ENCODE measurements around the gene CDC5L.

DNA sequence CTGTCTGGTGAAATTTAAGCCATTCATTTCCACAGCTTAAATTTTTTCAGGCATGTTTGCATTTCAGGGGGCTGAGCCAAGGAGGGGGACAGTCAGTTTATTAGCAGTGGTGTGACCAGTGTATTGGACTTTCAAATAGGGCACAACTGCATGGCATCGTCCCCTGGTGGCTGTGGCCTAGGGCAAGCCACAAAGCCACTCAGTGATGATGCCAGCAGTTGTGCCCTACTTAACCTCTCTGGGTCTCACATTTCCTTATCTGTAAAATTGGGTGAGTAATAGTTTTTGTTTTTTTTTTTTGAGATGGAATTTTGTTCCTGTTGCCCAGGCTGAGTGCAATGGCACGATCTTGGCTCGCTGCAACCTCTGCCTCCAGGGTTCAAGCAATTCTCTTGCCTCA, 48.0 kb downstream of the CDC5L start:
- TF ChIP-seq ZNF256 (CRISPR knock-in tag; conservative IDR thresholded peaks at IDR 0.05), result no peak
- TF ChIP-seq, protein P1, sequence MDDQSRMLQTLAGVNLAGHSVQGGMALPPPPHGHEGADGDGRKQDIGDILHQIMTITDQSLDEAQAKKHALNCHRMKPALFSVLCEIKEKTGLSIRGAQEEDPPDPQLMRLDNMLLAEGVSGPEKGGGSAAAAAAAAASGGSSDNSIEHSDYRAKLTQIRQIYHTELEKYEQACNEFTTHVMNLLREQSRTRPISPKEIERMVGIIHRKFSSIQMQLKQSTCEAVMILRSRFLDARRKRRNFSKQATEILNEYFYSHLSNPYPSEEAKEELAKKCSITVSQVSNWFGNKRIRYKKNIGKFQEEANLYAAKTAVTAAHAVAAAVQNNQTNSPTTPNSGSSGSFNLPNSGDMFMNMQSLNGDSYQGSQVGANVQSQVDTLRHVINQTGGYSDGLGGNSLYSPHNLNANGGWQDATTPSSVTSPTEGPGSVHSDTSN (CRISPR knock-in tag; IDR thresholded peaks at IDR 0.05; ENCODE audit: borderline replicate concordance), result no peak
- TF ChIP-seq ZNF292 (CRISPR knock-in tag; IDR thresholded peaks at IDR 0.05; ENCODE audit: borderline replicate concordance, low read depth), result no peak
- TF ChIP-seq ZNF747 (CRISPR knock-in tag; IDR thresholded peaks at IDR 0.05; ENCODE audit: borderline replicate concordance), result no peak
- TF ChIP-seq, protein P2, sequence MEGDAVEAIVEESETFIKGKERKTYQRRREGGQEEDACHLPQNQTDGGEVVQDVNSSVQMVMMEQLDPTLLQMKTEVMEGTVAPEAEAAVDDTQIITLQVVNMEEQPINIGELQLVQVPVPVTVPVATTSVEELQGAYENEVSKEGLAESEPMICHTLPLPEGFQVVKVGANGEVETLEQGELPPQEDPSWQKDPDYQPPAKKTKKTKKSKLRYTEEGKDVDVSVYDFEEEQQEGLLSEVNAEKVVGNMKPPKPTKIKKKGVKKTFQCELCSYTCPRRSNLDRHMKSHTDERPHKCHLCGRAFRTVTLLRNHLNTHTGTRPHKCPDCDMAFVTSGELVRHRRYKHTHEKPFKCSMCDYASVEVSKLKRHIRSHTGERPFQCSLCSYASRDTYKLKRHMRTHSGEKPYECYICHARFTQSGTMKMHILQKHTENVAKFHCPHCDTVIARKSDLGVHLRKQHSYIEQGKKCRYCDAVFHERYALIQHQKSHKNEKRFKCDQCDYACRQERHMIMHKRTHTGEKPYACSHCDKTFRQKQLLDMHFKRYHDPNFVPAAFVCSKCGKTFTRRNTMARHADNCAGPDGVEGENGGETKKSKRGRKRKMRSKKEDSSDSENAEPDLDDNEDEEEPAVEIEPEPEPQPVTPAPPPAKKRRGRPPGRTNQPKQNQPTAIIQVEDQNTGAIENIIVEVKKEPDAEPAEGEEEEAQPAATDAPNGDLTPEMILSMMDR (CRISPR knock-in tag; IDR thresholded peaks at IDR 0.05), result no peak
- no peak for TF ChIP-seq JUND (CRISPR knock-in tag; IDR thresholded peaks at IDR 0.05)
- TF ChIP-seq POLR2A (IDR thresholded peaks at IDR 0.05; ENCODE audit: insufficient read depth in 1 of 2, low read depth in 2 of 2, low read length in 2 of 2), result no peak
- TF ChIP-seq ZNF564 (CRISPR knock-in tag; IDR thresholded peaks at IDR 0.05), result no peak
- TF ChIP-seq, protein P3, sequence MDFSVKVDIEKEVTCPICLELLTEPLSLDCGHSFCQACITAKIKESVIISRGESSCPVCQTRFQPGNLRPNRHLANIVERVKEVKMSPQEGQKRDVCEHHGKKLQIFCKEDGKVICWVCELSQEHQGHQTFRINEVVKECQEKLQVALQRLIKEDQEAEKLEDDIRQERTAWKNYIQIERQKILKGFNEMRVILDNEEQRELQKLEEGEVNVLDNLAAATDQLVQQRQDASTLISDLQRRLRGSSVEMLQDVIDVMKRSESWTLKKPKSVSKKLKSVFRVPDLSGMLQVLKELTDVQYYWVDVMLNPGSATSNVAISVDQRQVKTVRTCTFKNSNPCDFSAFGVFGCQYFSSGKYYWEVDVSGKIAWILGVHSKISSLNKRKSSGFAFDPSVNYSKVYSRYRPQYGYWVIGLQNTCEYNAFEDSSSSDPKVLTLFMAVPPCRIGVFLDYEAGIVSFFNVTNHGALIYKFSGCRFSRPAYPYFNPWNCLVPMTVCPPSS (IDR thresholded peaks at IDR 0.05), result no peak
